WTC11 (cell line): ENCODE measurements around the gene RIN1. TPM values are rescaled to one million over a fixed set of nuclear protein-coding genes. Genes with fewer than 3 reads are reported as not detected.

Experiments
- ATAC-seq: fragments of 200-7000 bp; cut with Tn5 transposase; 2 replicates; pipeline ENCODE4 v1.10.0; 2021; ENCODE audit warnings: mild to moderate bottlenecking, moderate library complexity
- CTCF ChIA-PET: fragments of 300-600 bp; sonication (Branson Sonifier 250); formaldehyde crosslinking; loops from one replicate; lab custom pipeline; 2021; ENCODE audit warnings: antibody characterized with exemption; lab: Charles Lee
- POLR2A ChIA-PET: fragments of 350-600 bp; sonication (Branson Sonifier 250); formaldehyde crosslinking; loops from one replicate; lab custom pipeline; 2021; ENCODE audit warnings: antibody characterized with exemption; lab: Charles Lee
- DNase-seq: peaks from one replicate; pipeline ENCODE4 v3.0.0; 2021; ENCODE audit warnings: low spot score
- H3K27ac Mint-ChIP-seq: 2 replicates; pipeline ENCODE4 v1.8.0; 2021; ENCODE audit warnings: mixed read lengths
- H3K27me3 Mint-ChIP-seq: 2 replicates; pipeline ENCODE4 v1.8.0; 2021; ENCODE audit warnings: low read depth, mild to moderate bottlenecking, moderate library complexity, mixed read lengths
- H3K36me3 Mint-ChIP-seq: 2 replicates; pipeline ENCODE4 v1.8.0; 2021; ENCODE audit warnings: mixed read lengths
- H3K4me1 Mint-ChIP-seq: 2 replicates; pipeline ENCODE4 v1.8.0; 2022; ENCODE audit warnings: mixed read lengths
- H3K4me3 Mint-ChIP-seq: 2 replicates; pipeline ENCODE4 v1.8.0; 2021; ENCODE audit warnings: mild to moderate bottlenecking, moderate library complexity, mixed read lengths
- H3K9me3 Mint-ChIP-seq: 2 replicates; pipeline ENCODE4 v1.8.0; 2021; ENCODE audit warnings: mixed read lengths
- CREM ChIP-seq: sonication (generic); formaldehyde crosslinking; IDR thresholded peaks from 2 replicates; pipeline ENCODE4 v1.8.1; 2022; ENCODE audit warnings: mild to moderate bottlenecking, missing genetic modification reagents, moderate library complexity
- CTCF ChIP-seq: fragments of 200-600 bp; IDR thresholded peaks from 2 replicates; pipeline ENCODE4 v1.8.0; 2022; ENCODE audit warnings: antibody characterized with exemption
- ESRRA ChIP-seq: sonication (generic); formaldehyde crosslinking; IDR thresholded peaks from 2 replicates; pipeline ENCODE4 v1.8.1; 2022; ENCODE audit warnings: mild to moderate bottlenecking, missing genetic modification reagents, borderline replicate concordance
- HMGXB4 ChIP-seq: sonication (generic); formaldehyde crosslinking; IDR thresholded peaks from 2 replicates; pipeline ENCODE4 v1.8.1; 2023; ENCODE audit warnings: mild to moderate bottlenecking, moderate library complexity, missing genetic modification reagents
- JAZF1 ChIP-seq: fragments of 250-450 bp; sonication (Bioruptor Pico); IDR thresholded peaks from 2 replicates; pipeline ENCODE4 v1.9.0; 2021; ENCODE audit warnings: moderate library complexity, mild to moderate bottlenecking, inconsistent platforms
- MAX ChIP-seq: sonication (generic); formaldehyde crosslinking; IDR thresholded peaks from 2 replicates; pipeline ENCODE4 v1.8.0; 2022; ENCODE audit warnings: mild to moderate bottlenecking, missing genetic modification reagents
- MLX ChIP-seq: sonication (generic); formaldehyde crosslinking; IDR thresholded peaks from 2 replicates; pipeline ENCODE4 v1.8.1; 2023; ENCODE audit warnings: mild to moderate bottlenecking, missing genetic modification reagents, moderate library complexity
- PRDM15 ChIP-seq: sonication (generic); formaldehyde crosslinking; IDR thresholded peaks from 2 replicates; pipeline ENCODE4 v1.8.0; 2022; ENCODE audit warnings: missing genetic modification reagents
- RELA ChIP-seq: sonication (generic); formaldehyde crosslinking; IDR thresholded peaks from 2 replicates; pipeline ENCODE4 v1.8.1; 2022; ENCODE audit warnings: missing genetic modification reagents, mild to moderate bottlenecking, borderline replicate concordance
- SMAD3 ChIP-seq: sonication (generic); formaldehyde crosslinking; IDR thresholded peaks from 2 replicates; pipeline ENCODE4 v1.8.0; 2022; ENCODE audit warnings: missing genetic modification reagents, mild to moderate bottlenecking, borderline replicate concordance
- SP1 ChIP-seq: sonication (generic); formaldehyde crosslinking; conservative IDR thresholded peaks from 2 replicates; pipeline ENCODE4 v1.8.1; 2022; ENCODE audit warnings: missing genetic modification reagents
- TEAD4 ChIP-seq: sonication (generic); formaldehyde crosslinking; IDR thresholded peaks from 2 replicates; pipeline ENCODE4 v1.8.0; 2022; ENCODE audit warnings: mild to moderate bottlenecking, missing genetic modification reagents
- USF2 ChIP-seq: sonication (generic); formaldehyde crosslinking; IDR thresholded peaks from 2 replicates; pipeline ENCODE4 v1.8.1; 2023; ENCODE audit warnings: mild to moderate bottlenecking, missing genetic modification reagents, moderate library complexity
- ZBTB43 ChIP-seq: sonication (generic); formaldehyde crosslinking; IDR thresholded peaks from 2 replicates; pipeline ENCODE4 v1.8.1; 2023; ENCODE audit warnings: mild to moderate bottlenecking, missing genetic modification reagents
- ZNF281 ChIP-seq: sonication (generic); formaldehyde crosslinking; IDR thresholded peaks from 2 replicates; pipeline ENCODE4 v1.8.0; 2023; ENCODE audit warnings: mild to moderate bottlenecking, missing genetic modification reagents
- ZNF423 ChIP-seq: fragments of 250-450 bp; sonication (Bioruptor Pico); IDR thresholded peaks from 2 replicates; pipeline ENCODE4 v2.1.2; 2022; ENCODE audit warnings: mild to moderate bottlenecking, moderate library complexity
- total RNA-seq: library from RNA; stranded (reverse); gene quantifications from 3 replicates; pipeline ENCODE4 v1.2.3, GENCODE V29; 2021

RIN1 gene
- total RNA-seq, 1 experiment from 2014 or later = 5.0 TPM

- ChIA-PET CTCF (interaction anchor here (0.9 to 3.5 kb wide), 15 partner anchors 8 to 281 kb away, joined by 3 to 36 read pairs (median 9); partner anchors contain the start of genes BANF1, CD248, EIF1AD and RAB1B), POLR2A (no interaction called here)
- H3K27me3 Mint-ChIP-seq = peaks cover 22% of the 10 kb centered on the region
Measured at GRCh38 chr11:66283461-66284105, 52.7 kb downstream of the RIN1 start.

GRCh38 chr11:66282468-66283455 lies 53.5 kb downstream of the RIN1 start:
- ChIA-PET POLR2A (interaction anchor here (0.6 to 1.1 kb wide), 2 partner anchors 37 to 46 kb away, joined by 3 read pairs; no protein-coding TSS in a partner anchor), CTCF (interaction anchor here (0.5 to 3.5 kb wide), 41 partner anchors 9 to 691 kb away, joined by 3 to 36 read pairs (median 3); partner anchors contain the start of genes BANF1, BRMS1, CD248 and EIF1AD)
- peaks cover 22% of the 10 kb centered on the region for H3K27me3 Mint-ChIP-seq
- H3K27ac Mint-ChIP-seq = 0 out of 2 replicates have a peak overlapping the region, but pooled peaks have one; percentile 15
- DNase-seq (peak; percentile 100), ATAC-seq (peak; percentile 79)
- no peaks in the 10 kb centered on the region for H3K36me3 Mint-ChIP-seq
- no peaks in the 10 kb centered on the region for H3K9me3 Mint-ChIP-seq
- H3K4me3 Mint-ChIP-seq = no peak overlapping the region; the same call in 1 of the 2 replicates
- peaks cover 24% of the 10 kb centered on the region for H3K4me1 Mint-ChIP-seq
- TF ChIP-seq CREM (no peak), MLX (CRISPR knock-in tag) (no peak), PRDM15 (no peak), TEAD4 (no peak), HMGXB4 (CRISPR knock-in tag) (no peak; the same call in 1 of the 2 replicates), ESRRA (CRISPR knock-in tag) (no peak), SMAD3 (CRISPR knock-in tag) (no peak), ZBTB43 (CRISPR knock-in tag) (no peak), ZNF281 (CRISPR knock-in tag) (0 out of 2 replicates have a peak, but pooled peaks have one; percentile 65), JAZF1 (CRISPR knock-in tag) (no peak), RELA (0 out of 2 replicates have a peak, but pooled peaks have one; percentile 25), ZNF423 (CRISPR knock-in tag) (no peak), USF2 (no peak), MAX (CRISPR knock-in tag) (peak; percentile 51), SP1 (0 out of 2 replicates have a peak, but pooled peaks have one; percentile 46), CTCF (peak; percentile 98)

More at GRCh38 chr11:66283461-66284105, 52.7 kb downstream of the RIN1 start:
- no peak for TF ChIP-seq RELA
- H3K4me1 Mint-ChIP-seq = peaks cover 24% of the 10 kb centered on the region
- DNase-seq (no peak), ATAC-seq (no peak)
- H3K36me3 Mint-ChIP-seq = no peaks in the 10 kb centered on the region
- H3K4me3 Mint-ChIP-seq = no peak overlapping the region
- no peaks in the 10 kb centered on the region for H3K9me3 Mint-ChIP-seq
- 0 out of 2 replicates have a peak overlapping the region, but pooled peaks have one; percentile 15 for H3K27ac Mint-ChIP-seq
